22Rv1 (cell line): Measurements from ENCODE around the gene TENT5D.
"Not testable (repeated sequence)": the region's sequence is repeated elsewhere in the genome, so short reads cannot be mapped to it uniquely, and the experiment has no call there.

Experiments
- H3K27ac ChIP-seq: fragments of 450-650 bp; 2 replicates; pipeline ENCODE4 v1.5.1; 2017
- ZFX ChIP-seq: fragments of 450-650 bp; IDR thresholded peaks from 2 replicates; pipeline ENCODE4 v1.6.1; 2017; ENCODE audit warnings: antibody characterized with exemption, borderline replicate concordance
- TF ChIP-seq, protein P1 (sequence below): fragments of 450-650 bp; IDR thresholded peaks from 2 replicates; pipeline ENCODE4 v1.5.1; 2017; ENCODE audit warnings: mild to moderate bottlenecking

Gene TENT5D

DNA sequence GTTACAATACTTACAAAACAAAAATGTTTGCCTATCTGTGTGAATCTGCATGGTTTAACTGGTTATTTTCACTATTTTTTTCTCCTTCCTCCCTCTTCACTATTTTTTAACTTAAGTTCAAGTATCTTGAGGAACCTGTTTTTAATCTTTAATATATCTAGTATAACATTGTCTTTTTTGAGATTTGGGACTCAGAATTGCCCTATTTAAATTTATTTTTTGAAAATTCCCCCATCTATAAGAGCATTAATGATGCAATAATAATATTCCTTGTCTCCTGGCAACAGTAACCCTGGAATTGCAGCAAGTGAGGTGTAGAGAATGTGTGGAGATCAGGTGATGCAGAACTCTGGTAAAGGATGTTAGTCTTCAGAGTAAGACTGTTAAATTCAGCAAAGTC, at the start of gene TENT5D:
TENT5D (plus strand) TSS at position 301 of the 400 bp plus-strand sequence. CDS start 22,093 bp downstream, outside the sequence.
- TF ChIP-seq, protein P1, sequence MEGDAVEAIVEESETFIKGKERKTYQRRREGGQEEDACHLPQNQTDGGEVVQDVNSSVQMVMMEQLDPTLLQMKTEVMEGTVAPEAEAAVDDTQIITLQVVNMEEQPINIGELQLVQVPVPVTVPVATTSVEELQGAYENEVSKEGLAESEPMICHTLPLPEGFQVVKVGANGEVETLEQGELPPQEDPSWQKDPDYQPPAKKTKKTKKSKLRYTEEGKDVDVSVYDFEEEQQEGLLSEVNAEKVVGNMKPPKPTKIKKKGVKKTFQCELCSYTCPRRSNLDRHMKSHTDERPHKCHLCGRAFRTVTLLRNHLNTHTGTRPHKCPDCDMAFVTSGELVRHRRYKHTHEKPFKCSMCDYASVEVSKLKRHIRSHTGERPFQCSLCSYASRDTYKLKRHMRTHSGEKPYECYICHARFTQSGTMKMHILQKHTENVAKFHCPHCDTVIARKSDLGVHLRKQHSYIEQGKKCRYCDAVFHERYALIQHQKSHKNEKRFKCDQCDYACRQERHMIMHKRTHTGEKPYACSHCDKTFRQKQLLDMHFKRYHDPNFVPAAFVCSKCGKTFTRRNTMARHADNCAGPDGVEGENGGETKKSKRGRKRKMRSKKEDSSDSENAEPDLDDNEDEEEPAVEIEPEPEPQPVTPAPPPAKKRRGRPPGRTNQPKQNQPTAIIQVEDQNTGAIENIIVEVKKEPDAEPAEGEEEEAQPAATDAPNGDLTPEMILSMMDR = no peak
- no peak for TF ChIP-seq ZFX

DNA sequence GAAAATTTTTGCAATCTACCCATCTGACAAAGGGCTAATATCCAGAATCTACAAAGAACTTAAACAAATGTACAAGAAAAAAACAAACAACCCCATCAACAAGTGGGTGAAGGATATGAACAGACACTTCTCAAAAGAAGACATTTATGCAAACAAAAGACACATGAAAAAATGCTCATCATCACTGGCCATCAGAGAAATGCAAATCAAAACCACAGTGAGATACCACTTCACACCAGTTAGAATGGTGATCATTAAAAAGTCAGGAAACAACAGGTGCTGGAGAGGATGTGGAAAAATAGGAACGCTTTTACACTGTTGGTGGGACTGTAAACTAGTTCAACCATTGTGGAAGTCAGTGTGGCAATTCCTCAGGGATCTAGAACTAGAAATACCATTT, 34.6 kb upstream of the TENT5D start:
- not testable (repeated sequence) for H3K27ac ChIP-seq

More for the DNA sequence above, at the start of gene TENT5D:
- H3K27ac ChIP-seq = no peak within 1 kb of the TSS

DNA sequence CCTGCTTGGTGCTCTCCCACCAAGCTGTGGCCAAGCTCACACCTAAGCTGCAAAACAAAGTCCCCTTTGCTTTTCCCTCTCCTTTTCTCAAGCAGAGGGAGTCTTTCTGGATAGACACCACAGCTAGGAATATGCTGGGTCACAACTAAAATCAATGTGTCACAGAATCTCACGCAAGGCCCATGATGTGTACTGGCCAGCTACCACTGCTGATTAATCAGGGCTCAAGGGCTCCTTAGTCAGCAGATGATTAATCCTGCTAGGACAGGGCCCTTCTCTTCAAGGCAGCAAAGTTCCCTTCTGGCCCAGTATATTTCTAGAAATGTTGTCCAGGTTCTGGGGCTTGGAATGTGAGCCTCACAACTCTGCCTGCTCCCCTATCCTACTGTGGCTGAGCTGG, 32.0 kb upstream of the TENT5D start:
- no peak overlapping the region for H3K27ac ChIP-seq
- no peak for TF ChIP-seq ZFX
- TF ChIP-seq, protein P1 = no peak

DNA sequence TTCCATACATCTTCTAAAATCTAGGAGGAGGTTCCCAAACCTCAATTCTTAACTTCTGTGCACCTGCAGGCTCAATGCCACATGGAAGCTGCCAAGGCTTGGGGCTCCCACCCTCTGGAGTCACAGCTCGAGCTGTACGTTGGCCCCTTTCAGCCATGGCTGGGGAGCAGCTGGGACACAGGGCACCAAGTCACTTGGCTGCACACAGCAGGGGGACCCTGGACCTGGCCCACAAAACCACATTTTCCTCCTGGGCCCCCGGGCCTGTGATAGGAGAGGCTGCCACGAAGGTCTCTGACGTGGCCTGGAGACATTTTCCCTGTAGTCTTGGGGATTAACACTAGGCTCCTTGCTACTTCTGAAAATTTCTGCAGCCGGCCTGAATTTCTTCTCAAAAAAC, 8.2 kb upstream of the TENT5D start:
- no peak for TF ChIP-seq ZFX
- TF ChIP-seq, protein P1 = no peak
- H3K27ac ChIP-seq = no peak overlapping the region

DNA sequence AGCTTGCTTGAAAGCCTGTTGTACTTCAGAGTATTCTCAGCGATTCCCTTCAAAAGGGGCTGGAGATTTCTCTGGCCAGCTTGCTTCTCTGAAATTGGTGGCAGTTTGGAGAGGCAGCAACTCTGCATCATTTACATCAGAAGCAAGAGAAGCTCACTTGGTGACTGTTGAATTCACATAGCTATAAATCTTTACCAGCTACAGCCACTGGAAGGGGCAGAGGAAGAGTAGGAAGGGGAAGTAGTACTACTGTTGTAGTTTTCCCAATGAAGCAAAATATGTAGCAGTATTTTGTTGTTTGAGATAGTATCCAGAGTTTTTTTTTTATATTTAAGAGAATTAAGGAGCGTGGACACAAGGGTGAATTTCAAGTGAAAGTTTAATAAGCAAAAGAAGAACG, 2.8 kb downstream of the TENT5D start:
- no peak overlapping the region for H3K27ac ChIP-seq
- TF ChIP-seq ZFX = no peak
- TF ChIP-seq, protein P1 = no peak

DNA sequence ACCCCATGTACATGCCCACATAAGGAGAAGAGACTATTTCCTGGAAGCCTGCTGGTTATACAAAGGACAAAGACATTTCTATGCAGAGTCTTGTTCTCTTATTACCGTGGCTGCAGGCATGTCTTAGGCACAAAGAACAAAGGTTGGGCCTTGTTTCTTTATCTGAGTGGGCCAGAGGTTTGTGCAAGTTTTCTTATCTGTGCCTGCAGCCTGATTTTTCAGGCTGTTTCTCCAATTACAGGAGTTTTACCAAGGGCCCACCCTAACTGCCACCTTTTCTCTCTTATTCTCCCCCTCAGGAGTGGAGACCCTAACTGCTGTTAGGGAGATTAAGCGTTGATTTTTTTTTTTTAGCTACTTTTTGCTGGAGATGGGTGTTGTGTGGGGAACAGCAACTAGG, 3.5 kb downstream of the TENT5D start:
- TF ChIP-seq, protein P1 = no peak
- TF ChIP-seq ZFX = no peak
- no peak overlapping the region for H3K27ac ChIP-seq

DNA sequence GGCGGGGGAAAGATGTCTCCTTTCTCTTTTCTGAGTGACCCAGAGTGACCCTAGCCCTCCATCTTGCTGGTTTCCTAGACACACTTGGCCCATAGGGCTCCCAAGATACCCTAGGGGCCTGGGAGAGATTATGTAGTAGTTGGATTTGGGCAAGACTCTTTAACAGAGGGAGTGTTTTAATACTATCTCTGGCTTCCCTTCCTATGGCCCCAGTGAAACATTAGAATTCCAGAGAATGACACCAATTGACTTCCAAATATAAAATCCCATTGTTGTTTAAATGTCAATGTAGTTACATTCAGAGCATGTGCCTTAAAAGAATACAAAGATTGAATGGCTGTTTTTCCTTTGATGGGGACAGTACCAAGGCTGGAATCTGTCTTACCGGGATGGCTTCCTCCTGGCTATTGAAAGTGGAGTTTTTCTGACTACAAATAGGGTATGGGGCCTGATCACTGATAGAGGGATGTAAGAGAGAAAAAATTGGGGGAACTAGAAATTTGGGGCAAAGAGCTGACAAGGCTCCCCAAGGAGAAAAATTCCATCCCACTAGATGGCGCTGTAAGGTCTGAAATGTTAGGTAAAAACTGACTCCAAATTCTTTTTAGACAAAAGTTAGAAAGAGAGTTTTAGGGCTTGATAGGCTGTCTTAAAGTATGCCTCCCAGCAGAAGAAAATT, 10.7 kb downstream of the TENT5D start:
- TF ChIP-seq, protein P1 = peak; percentile 28; the same call in 1 of the 2 replicates
- no peak for TF ChIP-seq ZFX
- no peak overlapping the region for H3K27ac ChIP-seq

DNA sequence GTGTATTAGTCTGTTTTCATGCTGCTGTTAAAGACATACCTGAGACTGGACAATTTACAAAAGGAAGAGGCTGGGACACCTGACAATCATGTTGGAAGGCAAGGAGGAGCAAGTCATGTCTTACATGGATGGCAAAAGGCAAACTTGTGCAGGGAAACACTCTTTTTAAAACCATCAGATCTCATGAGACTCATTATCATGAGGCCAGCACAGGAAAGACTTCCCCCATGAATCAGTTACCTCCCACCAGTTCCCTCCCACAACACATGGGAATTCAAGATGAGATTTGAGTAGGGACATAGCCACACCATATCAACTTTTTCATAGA, 11.2 kb downstream of the TENT5D start:
- TF ChIP-seq, protein P1 = peak; percentile 3; the same call in 1 of the 2 replicates
- TF ChIP-seq ZFX = no peak
- H3K27ac ChIP-seq = no peak overlapping the region
